Thyroid gland (tissue), 4 donors: ENCODE data around the gene RWDD1. TPM values are rescaled to one million over a fixed set of nuclear protein-coding genes. Genes with fewer than 3 reads are reported as not detected.

Experiments used
- DNase-seq, 2 donors: peaks; one replicate each; pipeline ENCODE4 v3.0.0-alpha.2; 2019
- H3K27ac ChIP-seq, 3 donors: fragments of 200-600 bp; sonication (generic); 1 replicate in 2 of 3; 2 replicates in 1 of 3; pipeline ENCODE4 v1.5.1; 2016 to 2019; ENCODE audit warnings: mild to moderate bottlenecking in 1 of 3, moderate library complexity in 1 of 3
- H3K27me3 ChIP-seq: fragments of 200-600 bp; sonication (generic); one replicate; pipeline ENCODE4 v1.5.1; 2019
- H3K36me3 ChIP-seq, 2 donors: fragments of 200-600 bp; sonication (generic); one replicate each; pipeline ENCODE4 v1.5.1; 2016 to 2019
- H3K4me1 ChIP-seq, 2 donors: fragments of 200-600 bp; sonication (generic); one replicate each; pipeline ENCODE4 v1.5.1; 2017 to 2019
- H3K4me3 ChIP-seq, 3 donors: fragments of 200-600 bp; sonication (generic); replicated peaks in 1 of 3; 1 replicate in 2 of 3; 2 replicates in 1 of 3; pipeline ENCODE4 v1.5.1; 2016; ENCODE audit warnings: mild to moderate bottlenecking in 1 of 3
- H3K9me3 ChIP-seq: fragments of 200-600 bp; sonication (generic); one replicate; pipeline ENCODE4 v1.5.1; 2017
- POLR2A ChIP-seq, 2 donors: fragments of 450-650 bp; IDR thresholded peaks; one replicate each; pipeline ENCODE4 v1.6.1; 2017; ENCODE audit warnings: antibody characterized with exemption in 2 of 2, mild to moderate bottlenecking in 2 of 2, moderate library complexity in 1 of 2
- WGBS, 2 donors: methylation state at CpG; one replicate each; pipeline ENCODE4 v1.1.5; 2017; 5-methylcytosine and 5-hydroxymethylcytosine counted together
- intact Hi-C: fragments of 100-400 bp; cut with DNase I; formaldehyde crosslinking; loops from one replicate; pipeline ENCODE4 v1.15.1; 2023
- total RNA-seq, 4 donors: library from RNA; depleted of rRNA; stranded (reverse); fragments of >200 nt; gene quantifications; one replicate each; pipeline ENCODE4 v1.2.3, GENCODE V29; 2016
- TF ChIP-seq, protein P1 (sequence below), 6 experiments: fragments of 200-600 bp in 3 of 6; fragments of 450-650 bp in 3 of 6; sonication (generic) in 3 of 6; IDR thresholded peaks; one replicate each; pipeline ENCODE4 v1.5.1; 2016 to 2019; ENCODE audit warnings: antibody characterized with exemption in 6 of 6, mild to moderate bottlenecking in 2 of 6, inconsistent platforms in 1 of 6, moderate library complexity in 1 of 6

Gene RWDD1
- total RNA-seq, 4 donors from 2014 or later = 42.0 to 71.2 (median 48.5) TPM

DNA sequence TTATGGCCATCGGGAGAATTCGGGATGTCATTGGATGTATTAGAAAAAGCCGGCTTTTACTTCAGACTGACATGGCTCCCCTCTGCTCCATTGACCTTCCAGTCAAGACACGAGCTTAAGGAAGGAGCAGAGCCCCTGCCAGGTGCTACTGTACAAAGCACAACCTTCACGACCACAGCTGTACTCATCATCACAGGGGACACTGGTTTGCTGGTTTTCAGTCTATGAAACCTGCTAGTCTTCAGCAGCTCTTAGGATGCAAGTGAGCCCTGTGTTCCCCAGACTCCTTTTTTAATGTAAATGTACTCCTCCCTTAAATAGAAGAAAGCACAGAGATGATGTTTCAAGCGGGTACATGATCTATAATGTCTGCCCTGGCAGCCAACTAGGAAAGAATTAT lies 23.9 kb upstream of the RWDD1 start:
- H3K4me1 ChIP-seq = no peaks in the 10 kb centered on the region
- no peak for DNase-seq
- 82 to 87% methylated on average over 6 of the region's 6 CpGs for WGBS, 2 donors
- intact Hi-C loops = no loop called here
- H3K9me3 ChIP-seq = no peaks in the 10 kb centered on the region
- no peaks in the 10 kb centered on the region for H3K36me3 ChIP-seq
- no peak overlapping the region for H3K4me3 ChIP-seq
- H3K27ac ChIP-seq = no peak overlapping the region
- TF ChIP-seq, protein P1, sequence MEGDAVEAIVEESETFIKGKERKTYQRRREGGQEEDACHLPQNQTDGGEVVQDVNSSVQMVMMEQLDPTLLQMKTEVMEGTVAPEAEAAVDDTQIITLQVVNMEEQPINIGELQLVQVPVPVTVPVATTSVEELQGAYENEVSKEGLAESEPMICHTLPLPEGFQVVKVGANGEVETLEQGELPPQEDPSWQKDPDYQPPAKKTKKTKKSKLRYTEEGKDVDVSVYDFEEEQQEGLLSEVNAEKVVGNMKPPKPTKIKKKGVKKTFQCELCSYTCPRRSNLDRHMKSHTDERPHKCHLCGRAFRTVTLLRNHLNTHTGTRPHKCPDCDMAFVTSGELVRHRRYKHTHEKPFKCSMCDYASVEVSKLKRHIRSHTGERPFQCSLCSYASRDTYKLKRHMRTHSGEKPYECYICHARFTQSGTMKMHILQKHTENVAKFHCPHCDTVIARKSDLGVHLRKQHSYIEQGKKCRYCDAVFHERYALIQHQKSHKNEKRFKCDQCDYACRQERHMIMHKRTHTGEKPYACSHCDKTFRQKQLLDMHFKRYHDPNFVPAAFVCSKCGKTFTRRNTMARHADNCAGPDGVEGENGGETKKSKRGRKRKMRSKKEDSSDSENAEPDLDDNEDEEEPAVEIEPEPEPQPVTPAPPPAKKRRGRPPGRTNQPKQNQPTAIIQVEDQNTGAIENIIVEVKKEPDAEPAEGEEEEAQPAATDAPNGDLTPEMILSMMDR (IDR thresholded peaks at IDR 0.05) = no peak
- no peak for TF ChIP-seq POLR2A (IDR thresholded peaks at IDR 0.05)
- H3K27me3 ChIP-seq = no peaks in the 10 kb centered on the region

DNA sequence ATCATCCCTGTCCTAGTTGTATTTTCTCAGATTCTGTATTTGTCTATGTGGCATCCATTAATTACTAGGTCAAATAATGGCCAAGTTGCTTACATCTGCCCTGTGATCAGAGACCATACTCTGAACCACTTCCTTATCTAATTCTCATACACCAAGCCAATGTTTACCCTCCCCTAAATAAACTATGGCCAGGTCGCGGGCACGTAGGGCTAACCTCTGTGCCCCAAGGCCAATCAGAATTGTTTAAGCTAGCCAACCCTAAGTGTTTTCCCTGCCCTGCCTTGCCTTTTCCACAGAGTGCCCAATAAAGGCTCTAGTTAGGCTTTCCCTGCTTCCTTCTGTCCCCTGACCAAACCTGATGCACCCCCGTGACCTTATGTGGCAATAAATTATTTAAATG lies 20.5 kb upstream of the RWDD1 start:
- no peak overlapping the region for H3K27ac ChIP-seq
- TF ChIP-seq POLR2A (IDR thresholded peaks at IDR 0.05) = no peak
- TF ChIP-seq, protein P1 (IDR thresholded peaks at IDR 0.05) = no peak
- WGBS, 2 donors = 56 to 64% methylated on average over 4 of the region's 4 CpGs

DNA sequence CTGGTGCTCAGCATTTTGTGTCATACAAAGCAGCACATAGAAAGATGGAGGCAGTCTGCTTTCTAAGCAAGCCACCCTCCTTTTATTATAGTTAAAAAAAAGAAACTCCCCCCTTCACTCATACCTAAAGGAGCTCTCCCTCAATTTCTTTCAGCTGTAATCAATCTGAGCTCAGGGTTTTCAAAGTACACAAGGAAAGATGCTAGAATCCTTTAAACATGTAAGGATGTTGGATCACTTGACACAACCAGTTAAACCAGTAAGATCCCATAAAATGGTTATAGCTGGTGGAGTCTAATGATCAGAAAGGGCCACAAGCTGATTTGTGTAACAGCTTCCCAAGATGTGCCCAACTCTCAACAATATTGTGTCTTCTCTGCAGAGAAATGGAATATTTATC lies 17.9 kb upstream of the RWDD1 start, which contains the start of gene CALHM4:
Gene CALHM4, plus strand, starts transcription at position 301 of the 400 bp plus-strand sequence. Its CDS starts 43 bp downstream, at position 344.
- TF ChIP-seq, protein P1 (IDR thresholded peaks at IDR 0.05) = no peak
- no peak for TF ChIP-seq POLR2A (IDR thresholded peaks at IDR 0.05)
- H3K4me1 ChIP-seq = no peaks in the 10 kb centered on the region
- no peak for DNase-seq
- H3K36me3 ChIP-seq = no peaks in the 10 kb centered on the region
- no peak within 1 kb of the TSS for H3K4me3 ChIP-seq
- no peaks in the 10 kb centered on the region for H3K9me3 ChIP-seq
- no peak within 1 kb of the TSS for H3K27ac ChIP-seq
- H3K27me3 ChIP-seq = no peaks in the 10 kb centered on the region
- intact Hi-C loops = no loop called here

More for the DNA sequence above, 20.5 kb upstream of the RWDD1 start:
- intact Hi-C loops = no loop called here
- no peaks in the 10 kb centered on the region for H3K9me3 ChIP-seq
- DNase-seq = no peak
- no peaks in the 10 kb centered on the region for H3K36me3 ChIP-seq
- no peaks in the 10 kb centered on the region for H3K27me3 ChIP-seq
- no peak overlapping the region for H3K4me3 ChIP-seq
- no peaks in the 10 kb centered on the region for H3K4me1 ChIP-seq

DNA sequence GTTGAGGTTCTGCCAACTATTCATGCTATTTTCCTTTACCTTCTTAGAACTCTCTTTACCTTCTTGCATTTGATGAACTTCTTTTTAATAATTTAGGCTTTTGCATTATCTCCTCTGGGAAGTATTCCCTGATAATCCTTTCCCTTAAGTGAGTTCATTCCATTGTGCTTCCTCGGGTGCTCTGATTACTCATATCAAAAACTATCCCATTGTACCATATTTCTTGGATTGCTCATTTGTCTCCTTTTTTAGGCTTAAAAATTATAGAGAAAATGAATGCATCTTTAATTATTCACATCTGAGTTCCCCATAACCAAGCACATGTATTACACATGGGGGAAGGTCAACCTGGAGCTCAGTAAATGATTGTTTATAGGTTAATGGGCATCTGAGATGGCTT lies 15.2 kb upstream of the RWDD1 start:
- Histone ChIP-seq H3K4me3 (no peak overlapping the region), H3K9me3 (no peaks in the 10 kb centered on the region), H3K36me3 (no peaks in the 10 kb centered on the region), H3K4me1 (no peaks in the 10 kb centered on the region), H3K27me3 (no peaks in the 10 kb centered on the region), H3K27ac (no peak overlapping the region)
- no peak for DNase-seq
- intact Hi-C loops = no loop called here
- 85 to 88% methylated on average over 1 of the region's 1 CpG for WGBS, 2 donors
- TF ChIP-seq POLR2A (IDR thresholded peaks at IDR 0.05) = no peak
- TF ChIP-seq, protein P1 (IDR thresholded peaks at IDR 0.05) = no peak

DNA sequence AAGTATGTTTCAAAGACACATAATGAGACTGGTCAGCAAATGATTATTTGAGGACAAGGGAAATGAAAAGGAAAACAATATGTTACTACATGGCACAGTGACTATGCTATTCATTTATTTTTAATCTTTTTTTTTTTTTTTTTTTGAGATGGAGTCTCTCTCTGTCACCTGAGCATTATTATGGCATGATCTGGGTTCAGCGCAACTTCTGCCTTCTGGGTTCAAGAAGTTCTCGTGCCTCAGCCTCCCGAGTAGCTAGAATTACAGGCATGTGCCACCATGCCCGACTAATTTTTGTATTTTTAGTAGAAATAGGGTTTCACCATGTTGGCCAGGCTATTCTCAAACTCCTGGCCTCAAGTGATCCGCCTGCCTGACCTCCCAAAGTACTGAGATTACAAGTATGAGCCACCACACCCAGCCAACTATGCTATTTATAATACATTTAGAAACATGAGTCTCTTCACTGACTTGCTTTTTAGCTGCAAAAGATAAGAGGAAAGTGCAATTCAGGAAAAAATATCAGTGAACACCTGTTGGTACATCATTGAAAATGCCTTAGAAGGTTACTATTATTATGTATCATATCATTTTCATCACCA lies 14.4 kb upstream of the RWDD1 start:
- intact Hi-C loops = no loop called here
- DNase-seq = no peak
- no peaks in the 10 kb centered on the region for H3K9me3 ChIP-seq
- no peaks in the 10 kb centered on the region for H3K27me3 ChIP-seq
- no peak overlapping the region for H3K4me3 ChIP-seq
- no peaks in the 10 kb centered on the region for H3K36me3 ChIP-seq
- no peaks in the 10 kb centered on the region for H3K4me1 ChIP-seq
- TF ChIP-seq, protein P1 (IDR thresholded peaks at IDR 0.05) = no peak
- TF ChIP-seq POLR2A (IDR thresholded peaks at IDR 0.05) = no peak
- peak overlapping the region in 2 of 3 donors; percentile 15 to 61 for H3K27ac ChIP-seq
- WGBS, 2 donors = 77 to 81% methylated on average over 5 of the region's 5 CpGs
